Activated CD8-positive, alpha-beta T cell treated with anti-CD3 and anti-CD28 coated beads for 36 hours (primary cell): ENCODE data around the gene RRP7A. TPM values are rescaled to one million over a fixed set of nuclear protein-coding genes. Genes with fewer than 3 reads are reported as not detected.
"Not testable (repeated sequence)": the region's sequence is repeated elsewhere in the genome, so short reads cannot be mapped to it uniquely, and the experiment has no call there.

Experiments
- ATAC-seq: fragments of 200-7000 bp; cut with Tn5 transposase; one replicate; pipeline ENCODE4 v1.10.0; 2021; ENCODE audit warnings: mild to moderate bottlenecking, moderate library complexity
- CTCF ChIA-PET: fragments of 350-600 bp; sonication (Branson Sonifier 250); formaldehyde crosslinking; loops from one replicate; lab custom pipeline; 2021; ENCODE audit warnings: antibody characterized with exemption; lab: Charles Lee
- POLR2A ChIA-PET: fragments of 350-600 bp; sonication (Branson Sonifier 250); formaldehyde crosslinking; loops from one replicate; lab custom pipeline; 2021; ENCODE audit warnings: antibody characterized with exemption; lab: Charles Lee
- DNase-seq: peaks from one replicate; pipeline ENCODE4 v3.0.0-alpha.2; 2020
- H3K27ac Mint-ChIP-seq: one replicate; pipeline ENCODE4 v1.8.0; 2021; ENCODE audit warnings: mild to moderate bottlenecking, mixed read lengths
- H3K27me3 Mint-ChIP-seq: one replicate; pipeline ENCODE4 v1.8.0; 2021; ENCODE audit warnings: mixed read lengths
- H3K36me3 Mint-ChIP-seq: one replicate; pipeline ENCODE4 v1.8.0; 2021; ENCODE audit warnings: low read depth, mixed read lengths
- H3K4me1 Mint-ChIP-seq: one replicate; pipeline ENCODE4 v1.8.0; 2021; ENCODE audit warnings: low read depth, mixed read lengths
- H3K4me3 Mint-ChIP-seq: one replicate; pipeline ENCODE4 v1.8.0; 2021; ENCODE audit warnings: mild to moderate bottlenecking, moderate library complexity, mixed read lengths
- H3K9me3 Mint-ChIP-seq: one replicate; pipeline ENCODE4 v1.8.0; 2021; ENCODE audit warnings: mixed read lengths
- intact Hi-C: fragments of 100-400 bp; cut with micrococcal nuclease; formaldehyde crosslinking; loops from one replicate; pipeline ENCODE4 v1.10.0; 2022
- total RNA-seq, 2 experiments: library from RNA; stranded (reverse); gene quantifications; one replicate each; pipeline ENCODE4 v1.2.3, GENCODE V29; 2021
- TF ChIP-seq, protein P1 (sequence below): fragments of 200-600 bp; IDR thresholded peaks from one replicate; pipeline ENCODE4 v1.8.0; 2022; ENCODE audit warnings: antibody characterized with exemption, mild to moderate bottlenecking

Gene RRP7A
- total RNA-seq, 2 experiments from 2014 or later, result 120 to 126 TPM

- peak overlapping the region; percentile 73 for H3K4me3 Mint-ChIP-seq
- H3K4me1 Mint-ChIP-seq, result peaks cover 34% of the 10 kb centered on the region
- POLR2A ChIA-PET, result interaction anchor here (1.0 to 1.3 kb wide), 3 partner anchors 17 to 81 kb away, joined by 3 to 4 read pairs (median 3); partner anchors contain the start of gene POLDIP3
- H3K36me3 Mint-ChIP-seq, result no peaks in the 10 kb centered on the region
- no peaks in the 10 kb centered on the region for H3K9me3 Mint-ChIP-seq
- H3K27ac Mint-ChIP-seq, result peak overlapping the region; percentile 91
- intact Hi-C loops, result no loop called here
- ATAC-seq, result peak; percentile 11
- H3K27me3 Mint-ChIP-seq, result peaks cover 2% of the 10 kb centered on the region
- CTCF ChIA-PET, result interaction anchor here (1.1 to 2.0 kb wide), 2 partner anchors 28 to 35 kb away, joined by 3 to 4 read pairs; no protein-coding TSS in a partner anchor
- DNase-seq, result no peak
- TF ChIP-seq, protein P1, sequence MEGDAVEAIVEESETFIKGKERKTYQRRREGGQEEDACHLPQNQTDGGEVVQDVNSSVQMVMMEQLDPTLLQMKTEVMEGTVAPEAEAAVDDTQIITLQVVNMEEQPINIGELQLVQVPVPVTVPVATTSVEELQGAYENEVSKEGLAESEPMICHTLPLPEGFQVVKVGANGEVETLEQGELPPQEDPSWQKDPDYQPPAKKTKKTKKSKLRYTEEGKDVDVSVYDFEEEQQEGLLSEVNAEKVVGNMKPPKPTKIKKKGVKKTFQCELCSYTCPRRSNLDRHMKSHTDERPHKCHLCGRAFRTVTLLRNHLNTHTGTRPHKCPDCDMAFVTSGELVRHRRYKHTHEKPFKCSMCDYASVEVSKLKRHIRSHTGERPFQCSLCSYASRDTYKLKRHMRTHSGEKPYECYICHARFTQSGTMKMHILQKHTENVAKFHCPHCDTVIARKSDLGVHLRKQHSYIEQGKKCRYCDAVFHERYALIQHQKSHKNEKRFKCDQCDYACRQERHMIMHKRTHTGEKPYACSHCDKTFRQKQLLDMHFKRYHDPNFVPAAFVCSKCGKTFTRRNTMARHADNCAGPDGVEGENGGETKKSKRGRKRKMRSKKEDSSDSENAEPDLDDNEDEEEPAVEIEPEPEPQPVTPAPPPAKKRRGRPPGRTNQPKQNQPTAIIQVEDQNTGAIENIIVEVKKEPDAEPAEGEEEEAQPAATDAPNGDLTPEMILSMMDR, result no peak
Measured at GRCh38 chr22:42533638-42533977, 14.0 kb upstream of the RRP7A start.

DNA sequence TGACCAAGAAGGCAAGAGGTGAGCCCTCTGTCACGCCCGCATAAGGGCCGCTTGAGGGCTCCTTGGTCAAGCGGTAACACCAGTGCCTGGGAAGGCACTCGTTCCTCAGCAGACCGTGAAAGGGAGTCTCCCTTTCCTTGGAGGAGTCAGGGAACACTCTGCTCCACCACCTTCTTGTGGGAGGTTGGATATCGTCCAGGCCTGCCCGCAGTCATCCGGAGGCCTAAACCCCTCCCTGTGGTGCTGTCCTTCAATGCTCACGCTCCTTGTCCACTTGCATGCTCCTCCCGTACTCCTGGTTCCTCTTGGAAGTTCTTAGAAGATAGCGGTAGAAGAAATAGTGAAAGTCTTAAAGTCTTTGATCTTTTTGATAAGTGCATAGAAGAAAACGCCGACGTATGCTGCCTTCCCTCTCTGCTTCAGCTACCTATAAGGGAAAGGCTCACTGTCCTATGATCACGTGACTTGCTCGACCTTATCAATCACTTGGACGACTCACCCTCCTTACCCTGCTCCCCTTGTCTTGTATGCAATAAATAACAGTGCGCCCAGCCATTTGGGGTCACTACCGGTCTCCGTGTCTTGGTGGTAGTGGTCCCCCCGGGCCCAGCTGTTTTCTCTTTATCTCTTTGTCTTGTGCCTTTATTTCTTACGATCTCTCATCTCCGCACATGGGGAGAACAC, 11.9 kb upstream of the RRP7A start:
- H3K4me3 Mint-ChIP-seq, ATAC-seq, intact Hi-C loops, H3K9me3 Mint-ChIP-seq, DNase-seq, H3K27ac Mint-ChIP-seq, H3K36me3 Mint-ChIP-seq, H3K27me3 Mint-ChIP-seq, POLR2A ChIA-PET: not testable (repeated sequence)
- peaks cover 24% of the 10 kb centered on the region for H3K4me1 Mint-ChIP-seq
- CTCF ChIA-PET, result interaction anchor here (2.0 kb wide), 1 partner anchor 37 kb away, joined by 4 read pairs; no protein-coding TSS in a partner anchor

- H3K27ac Mint-ChIP-seq, H3K9me3 Mint-ChIP-seq, H3K4me3 Mint-ChIP-seq, CTCF ChIA-PET, H3K36me3 Mint-ChIP-seq, H3K27me3 Mint-ChIP-seq, ATAC-seq, POLR2A ChIA-PET, intact Hi-C loops, DNase-seq: not testable (repeated sequence)
- peaks cover 24% of the 10 kb centered on the region for H3K4me1 Mint-ChIP-seq
Measured at GRCh38 chr22:42529435-42529834, 9.8 kb upstream of the RRP7A start.

- DNase-seq (no peak), ATAC-seq (peak; percentile 45)
- peaks cover 21% of the 10 kb centered on the region for H3K4me1 Mint-ChIP-seq
- no peaks in the 10 kb centered on the region for H3K36me3 Mint-ChIP-seq
- H3K4me3 Mint-ChIP-seq, result no peak overlapping the region
- CTCF ChIA-PET, result no interaction called here
- POLR2A ChIA-PET, result no interaction called here
- TF ChIP-seq, protein P1, result no peak
- H3K27ac Mint-ChIP-seq, result peak overlapping the region; percentile 8
- H3K27me3 Mint-ChIP-seq, result no peaks in the 10 kb centered on the region
- H3K9me3 Mint-ChIP-seq, result no peaks in the 10 kb centered on the region
- intact Hi-C loops, result no loop called here
Measured at GRCh38 chr22:42528591-42529307, 9.2 kb upstream of the RRP7A start.

DNA sequence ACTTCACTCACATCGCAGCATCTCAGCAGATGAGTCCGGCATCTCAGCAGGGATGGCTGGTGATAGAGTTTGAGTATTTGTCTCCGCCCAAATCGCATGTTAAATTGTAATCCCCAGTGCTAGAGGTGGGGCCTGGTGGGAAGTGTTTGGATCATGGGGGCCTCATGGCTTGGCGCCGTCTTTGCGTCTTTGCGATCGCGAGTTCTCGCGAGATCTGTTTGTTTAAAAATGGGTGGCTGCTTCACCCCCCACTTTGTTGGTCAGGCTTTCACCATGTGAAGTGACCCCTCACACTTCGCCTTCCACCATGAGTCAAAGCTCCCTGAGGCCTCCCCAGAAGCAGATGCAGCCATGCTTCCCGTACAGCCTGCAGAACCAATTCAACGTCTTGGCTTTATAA, 3.0 kb upstream of the RRP7A start:
- H3K9me3 Mint-ChIP-seq, result no peaks in the 10 kb centered on the region
- DNase-seq (no peak), ATAC-seq (no peak)
- no peak overlapping the region for H3K27ac Mint-ChIP-seq
- TF ChIP-seq, protein P1, result no peak
- no peak overlapping the region for H3K4me3 Mint-ChIP-seq
- intact Hi-C loops, result no loop called here
- CTCF ChIA-PET, result no interaction called here
- no peaks in the 10 kb centered on the region for H3K27me3 Mint-ChIP-seq
- POLR2A ChIA-PET, result no interaction called here
- peaks cover 13% of the 10 kb centered on the region for H3K4me1 Mint-ChIP-seq
- peaks cover 10% of the 10 kb centered on the region for H3K36me3 Mint-ChIP-seq

DNA sequence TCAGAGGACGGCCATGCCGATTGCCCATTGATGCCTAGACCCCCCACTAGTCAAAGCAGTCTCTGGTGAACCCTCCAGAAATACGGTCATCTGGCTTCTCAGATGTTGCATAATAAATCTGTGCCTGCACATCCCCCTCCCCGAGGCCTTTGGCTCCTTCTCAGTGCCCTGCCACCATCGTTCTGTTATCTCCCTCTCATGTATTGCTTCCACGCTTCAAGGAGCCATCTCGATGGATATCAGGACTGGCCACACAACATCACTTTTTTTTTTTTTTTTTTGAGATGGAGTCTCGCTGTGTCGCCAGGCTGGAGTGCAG, 1.6 kb upstream of the RRP7A start:
- Mint-ChIP-seq H3K9me3 (no peaks in the 10 kb centered on the region), H3K4me3 (peak overlapping the region; percentile 6), H3K27me3 (no peaks in the 10 kb centered on the region), H3K36me3 (peaks cover 15% of the 10 kb centered on the region), H3K27ac (no peak overlapping the region), H3K4me1 (peaks cover 13% of the 10 kb centered on the region)
- no peak for ATAC-seq
- CTCF ChIA-PET, result no interaction called here
- POLR2A ChIA-PET, result interaction anchor here (0.6 kb wide), 1 partner anchor 595 kb away, joined by 3 read pairs; the partner anchor contains the start of gene TNFRSF13C
- TF ChIP-seq, protein P1, result no peak
- DNase-seq, result no peak
- intact Hi-C loops, result no loop called here

DNA sequence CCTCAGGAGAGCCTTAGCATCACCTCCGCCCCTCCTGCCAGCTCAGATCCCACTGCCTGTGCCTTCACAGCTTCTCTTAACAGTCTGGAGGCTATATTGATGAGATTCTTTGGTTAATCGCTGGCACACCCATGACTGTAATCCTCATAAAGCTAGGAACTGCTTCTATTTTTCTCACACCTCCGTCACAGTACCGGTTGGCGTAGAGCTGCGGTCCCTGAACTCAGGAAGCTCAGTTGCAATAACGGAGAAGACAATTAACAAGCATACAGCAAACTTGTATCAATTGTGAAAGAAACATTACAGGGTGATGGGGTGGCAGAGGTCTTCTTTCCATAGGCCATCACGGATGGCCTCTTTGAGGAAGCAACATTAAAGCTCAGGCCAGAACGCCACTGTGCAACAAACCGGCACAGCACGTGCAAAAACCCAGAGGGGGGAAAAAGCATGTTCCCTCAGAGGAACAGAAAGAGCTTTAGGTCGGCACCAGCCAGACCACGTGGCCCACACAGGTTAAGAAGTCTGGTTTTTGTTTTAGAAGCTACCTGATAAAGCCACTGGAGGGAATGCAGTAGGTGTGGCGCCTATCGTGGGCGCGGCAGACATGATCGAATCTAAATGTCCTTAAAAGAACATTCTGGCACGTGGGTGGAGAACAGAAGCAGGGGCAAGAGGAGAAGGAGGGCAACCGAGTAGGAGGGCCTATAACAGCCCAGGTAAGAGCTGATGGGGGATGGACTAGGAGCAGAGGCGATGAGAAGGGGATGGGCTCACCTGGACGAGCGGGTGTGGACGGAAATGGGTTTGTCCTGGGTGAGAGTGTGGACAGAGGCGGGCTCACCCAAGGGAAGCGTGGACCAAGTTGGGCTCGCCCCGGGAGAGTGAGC, 715 bp downstream of the RRP7A start:
- ATAC-seq, result peak; percentile 29
- DNase-seq, CTCF ChIA-PET, POLR2A ChIA-PET, intact Hi-C loops, H3K27me3 Mint-ChIP-seq, H3K9me3 Mint-ChIP-seq: not testable (repeated sequence)
- H3K27ac Mint-ChIP-seq, result peak overlapping the region; percentile 97
- H3K4me1 Mint-ChIP-seq, result peaks cover 13% of the 10 kb centered on the region
- H3K36me3 Mint-ChIP-seq, result peaks cover 21% of the 10 kb centered on the region
- peak overlapping the region; percentile 95 for H3K4me3 Mint-ChIP-seq
